Renal cortical epithelial cell (primary cell): ENCODE measurements around the gene DOP1A. TPM values are rescaled to one million over a fixed set of nuclear protein-coding genes. Genes with fewer than 3 reads are reported as not detected.

Experiments used
- DNase-seq: peaks from one replicate; pipeline ENCODE4 v3.0.0-alpha.2; 2011; ENCODE audit warnings: low read depth
- total RNA-seq: library from RNA; depleted of rRNA; stranded (reverse); fragments of >200 nt; gene quantifications from 2 replicates; pipeline ENCODE4 v1.2.3, GENCODE V29; 2014

Gene DOP1A
- 9.4 and 53.0 TPM in 2 replicates for total RNA-seq

GRCh38 chr6:83067448-83068439, at the start of gene DOP1A:
Gene DOP1A, plus strand, starts transcription at chr6:83067671. Its CDS starts 29,307 bp downstream, at chr6:83096978.
- DNase-seq = peak; percentile 85

- no peak for DNase-seq
Observed at GRCh38 chr6:83019741-83020140, 47.7 kb upstream of the DOP1A start.

GRCh38 chr6:83031689-83032088, 35.8 kb upstream of the DOP1A start:
- DNase-seq = no peak

- peak; percentile 26 for DNase-seq
Observed at GRCh38 chr6:83038246-83038645, 29.2 kb upstream of the DOP1A start.

- no peak for DNase-seq
Observed at GRCh38 chr6:83042467-83043053, 24.9 kb upstream of the DOP1A start.

- DNase-seq = no peak
Observed at GRCh38 chr6:83044091-83044768, 23.2 kb upstream of the DOP1A start.

GRCh38 chr6:83047065-83047754, 20.3 kb upstream of the DOP1A start:
- DNase-seq = no peak

GRCh38 chr6:83051377-83052172, 15.9 kb upstream of the DOP1A start:
- no peak for DNase-seq

GRCh38 chr6:83053678-83054077, 13.8 kb upstream of the DOP1A start:
- DNase-seq = no peak

GRCh38 chr6:83055366-83055964, 12.0 kb upstream of the DOP1A start:
- DNase-seq = peak; percentile 42

- peak; percentile 47 for DNase-seq
Observed at GRCh38 chr6:83057705-83058321, 9.7 kb upstream of the DOP1A start.

GRCh38 chr6:83061190-83061589, 6.3 kb upstream of the DOP1A start:
- DNase-seq = no peak

- DNase-seq = peak; percentile 61
Observed at GRCh38 chr6:83062225-83062624, 5.2 kb upstream of the DOP1A start.

- peak; percentile 60 for DNase-seq
Observed at GRCh38 chr6:83065511-83066192, 1.8 kb upstream of the DOP1A start, which contains the start of gene UBE3D. Gene UBE3D, minus strand, starts transcription at chr6:83065841. Its CDS starts 123 bp downstream, at chr6:83065718.

GRCh38 chr6:83068616-83069015, 1.1 kb downstream of the DOP1A start:
- DNase-seq = no peak

GRCh38 chr6:83069633-83070032, 2.2 kb downstream of the DOP1A start:
- DNase-seq = no peak

GRCh38 chr6:83071023-83071422, 3.6 kb downstream of the DOP1A start:
- peak; percentile 32 for DNase-seq

GRCh38 chr6:83071707-83072106, 4.2 kb downstream of the DOP1A start:
- DNase-seq = no peak

- DNase-seq = no peak
Observed at GRCh38 chr6:83072726-83073125, 5.3 kb downstream of the DOP1A start.
